H9 (cell line): ENCODE data around the gene SDK1. TPM values are rescaled to one million over a fixed set of nuclear protein-coding genes. Genes with fewer than 3 reads are reported as not detected.

Experiments
- DNase-seq: peaks from one replicate; pipeline ENCODE4 v3.0.0-alpha.2; 2017
- H2AFZ ChIP-seq: one replicate; pipeline ENCODE4 v1.6.1; 2013; ENCODE audit warnings: mild to moderate bottlenecking, low read length, control low read depth, moderate library complexity
- H2AK5ac ChIP-seq: 2 replicates; pipeline ENCODE4 v1.6.1; 2013; ENCODE audit warnings: low read length, control low read depth, mixed read lengths; ENCODE audit not compliant: insufficient read length
- H2BK120ac ChIP-seq: one replicate; pipeline ENCODE4 v1.6.1; 2013; ENCODE audit warnings: low read depth, mild to moderate bottlenecking, low read length, control low read depth, inconsistent platforms; ENCODE audit not compliant: poor library complexity, severe bottlenecking
- H2BK12ac ChIP-seq: 2 replicates; pipeline ENCODE4 v1.6.1; 2013; ENCODE audit warnings: low read length, control low read depth, mixed read lengths, low read depth; ENCODE audit not compliant: insufficient read length
- H2BK15ac ChIP-seq: 2 replicates; pipeline ENCODE4 v1.6.1; 2013; ENCODE audit warnings: low read depth, low read length, control low read depth
- H2BK20ac ChIP-seq: one replicate; pipeline ENCODE4 v1.6.1; 2013; ENCODE audit warnings: low read depth, mild to moderate bottlenecking, low read length, control low read depth, inconsistent platforms; ENCODE audit not compliant: poor library complexity, severe bottlenecking
- H2BK5ac ChIP-seq: 2 replicates; pipeline ENCODE4 v1.6.1; 2013; ENCODE audit warnings: low read length, control low read depth, mixed read lengths; ENCODE audit not compliant: insufficient read length
- H3K14ac ChIP-seq: 2 replicates; pipeline ENCODE4 v1.6.1; 2013; ENCODE audit warnings: low read length, control low read depth; ENCODE audit not compliant: insufficient read depth
- H3K18ac ChIP-seq: 2 replicates; pipeline ENCODE4 v1.6.1; 2013; ENCODE audit warnings: low read depth, mild to moderate bottlenecking, mixed read lengths, low read length, control low read depth; ENCODE audit not compliant: insufficient read length
- H3K23ac ChIP-seq: 2 replicates; pipeline ENCODE4 v1.6.1; 2013; ENCODE audit warnings: low read length, control low read depth, mixed read lengths, low read depth; ENCODE audit not compliant: insufficient read length
- H3K23me2 ChIP-seq: 2 replicates; pipeline ENCODE4 v1.6.1; 2013; ENCODE audit warnings: low read depth, mild to moderate bottlenecking, mixed read lengths, low read length, control low read depth; ENCODE audit not compliant: insufficient read length, poor library complexity, severe bottlenecking
- H3K27ac ChIP-seq: 2 replicates; pipeline ENCODE4 v1.5.1; 2013; ENCODE audit warnings: low read length, control low read depth, mixed read lengths, low read depth; ENCODE audit not compliant: insufficient read length
- H3K27me3 ChIP-seq: 2 replicates; pipeline ENCODE4 v1.6.1; 2013; ENCODE audit warnings: low read length, control low read depth, inconsistent platforms; ENCODE audit not compliant: insufficient read depth
- H3K4ac ChIP-seq: 2 replicates; pipeline ENCODE4 v1.6.1; 2013; ENCODE audit warnings: low read depth, mild to moderate bottlenecking, control low read depth, inconsistent platforms, low read length, moderate library complexity
- H3K4me1 ChIP-seq: 2 replicates; pipeline ENCODE4 v1.6.1; 2013; ENCODE audit warnings: low read length, control low read depth, inconsistent platforms; ENCODE audit not compliant: insufficient read depth
- H3K4me2 ChIP-seq: 2 replicates; pipeline ENCODE4 v1.6.1; 2013; ENCODE audit warnings: low read length, control low read depth, mixed read lengths; ENCODE audit not compliant: insufficient read length, insufficient read depth
- H3K56ac ChIP-seq: 2 replicates; pipeline ENCODE4 v1.6.1; 2013; ENCODE audit warnings: low read depth, mild to moderate bottlenecking, mixed read lengths, low read length, control low read depth; ENCODE audit not compliant: insufficient read length
- H3K79me1 ChIP-seq: 2 replicates; pipeline ENCODE4 v1.6.1; 2013; ENCODE audit warnings: low read depth, mild to moderate bottlenecking, moderate library complexity, low read length, control low read depth, inconsistent platforms; ENCODE audit not compliant: insufficient read depth, poor library complexity, severe bottlenecking
- H3K79me2 ChIP-seq: 2 replicates; pipeline ENCODE4 v1.6.1; 2013; ENCODE audit warnings: low read length, control low read depth, inconsistent platforms; ENCODE audit not compliant: insufficient read depth
- H3K9ac ChIP-seq: 2 replicates; pipeline ENCODE4 v1.6.1; 2013; ENCODE audit warnings: low read length, control low read depth, mixed read lengths; ENCODE audit not compliant: insufficient read length; ENCODE audit errors: extremely low read depth
- H3K9me3 ChIP-seq: one replicate; pipeline ENCODE4 v1.6.1; 2013; ENCODE audit warnings: low read depth, low read length, inconsistent platforms; ENCODE audit not compliant: control insufficient read depth
- H3T11ph ChIP-seq: one replicate; pipeline ENCODE4 v1.6.1; 2013; ENCODE audit warnings: mild to moderate bottlenecking, low read length, control low read depth, inconsistent platforms
- H4K20me1 ChIP-seq: one replicate; pipeline ENCODE4 v1.6.1; 2013; ENCODE audit not compliant: control insufficient read depth, insufficient read length, insufficient read depth
- H4K5ac ChIP-seq: 2 replicates; pipeline ENCODE4 v1.6.1; 2013; ENCODE audit warnings: low read depth, mild to moderate bottlenecking, mixed read lengths, low read length, control low read depth; ENCODE audit not compliant: insufficient read length
- H4K8ac ChIP-seq: replicated peaks from 2 replicates; pipeline ENCODE4 v1.6.1; 2013; ENCODE audit warnings: low read length, control low read depth, mixed read lengths, low read depth; ENCODE audit not compliant: insufficient read length
- H4K91ac ChIP-seq: 2 replicates; pipeline ENCODE4 v1.6.1; 2013; ENCODE audit warnings: low read depth, mild to moderate bottlenecking, moderate library complexity, mixed read lengths, low read length, control low read depth; ENCODE audit not compliant: insufficient read length
- H3K27ac Mint-ChIP-seq, 3 experiments: 2 replicates in 2 of 3; 3 replicates in 1 of 3; pipeline ENCODE4 v1.8.0; 2020 to 2021; ENCODE audit warnings: mixed read lengths in 3 of 3, mild to moderate bottlenecking in 1 of 3, moderate library complexity in 1 of 3
- H3K27me3 Mint-ChIP-seq: 2 replicates; pipeline ENCODE4 v1.8.0; 2021; ENCODE audit warnings: low read depth, mild to moderate bottlenecking, moderate library complexity, mixed read lengths
- H3K36me3 Mint-ChIP-seq, 3 experiments: 2 replicates in 2 of 3; 3 replicates in 1 of 3; pipeline ENCODE4 v1.8.0; 2020 to 2021; ENCODE audit warnings: low read depth in 3 of 3, mixed read lengths in 3 of 3; ENCODE audit not compliant: insufficient read depth in 1 of 3
- H3K4me1 Mint-ChIP-seq, 2 experiments: 2 replicates each; pipeline ENCODE4 v1.8.0; 2020; ENCODE audit warnings: mixed read lengths in 2 of 2
- H3K4me3 Mint-ChIP-seq, 2 experiments: 2 replicates in 1 of 2; 3 replicates in 1 of 2; pipeline ENCODE4 v1.8.0; 2020 to 2021; ENCODE audit warnings: mild to moderate bottlenecking in 2 of 2, mixed read lengths in 2 of 2, moderate library complexity in 1 of 2
- H3K9me3 Mint-ChIP-seq, 2 experiments: 2 replicates in 1 of 2; 3 replicates in 1 of 2; pipeline ENCODE4 v1.8.0; 2020; ENCODE audit warnings: mild to moderate bottlenecking in 2 of 2, mixed read lengths in 2 of 2, moderate library complexity in 1 of 2
- CTCF ChIP-seq: fragments of 200-600 bp; sonication (generic); conservative IDR thresholded peaks from 3 replicates; pipeline ENCODE4 v1.8.0; 2021; ENCODE audit warnings: antibody characterized with exemption, mild to moderate bottlenecking
- WGBS: extraction: QIAGEN DNeasy Blood & Tissue Kit; methylation state at CpG from one replicate; pipeline ENCODE4 v1.1.7; 2013; ENCODE audit warnings: missing lambda C conversion rate, low lambda C conversion rate, mixed read lengths; ENCODE audit not compliant: insufficient read length; ENCODE audit errors: extremely low coverage; 5-methylcytosine and 5-hydroxymethylcytosine counted together
- total RNA-seq: library from RNA; stranded (reverse); gene quantifications from 2 replicates; pipeline ENCODE4 v1.2.1, GENCODE V29; 2021

The SDK1 gene
- total RNA-seq, 1 experiment from 2014 or later = 8.7 TPM

DNA sequence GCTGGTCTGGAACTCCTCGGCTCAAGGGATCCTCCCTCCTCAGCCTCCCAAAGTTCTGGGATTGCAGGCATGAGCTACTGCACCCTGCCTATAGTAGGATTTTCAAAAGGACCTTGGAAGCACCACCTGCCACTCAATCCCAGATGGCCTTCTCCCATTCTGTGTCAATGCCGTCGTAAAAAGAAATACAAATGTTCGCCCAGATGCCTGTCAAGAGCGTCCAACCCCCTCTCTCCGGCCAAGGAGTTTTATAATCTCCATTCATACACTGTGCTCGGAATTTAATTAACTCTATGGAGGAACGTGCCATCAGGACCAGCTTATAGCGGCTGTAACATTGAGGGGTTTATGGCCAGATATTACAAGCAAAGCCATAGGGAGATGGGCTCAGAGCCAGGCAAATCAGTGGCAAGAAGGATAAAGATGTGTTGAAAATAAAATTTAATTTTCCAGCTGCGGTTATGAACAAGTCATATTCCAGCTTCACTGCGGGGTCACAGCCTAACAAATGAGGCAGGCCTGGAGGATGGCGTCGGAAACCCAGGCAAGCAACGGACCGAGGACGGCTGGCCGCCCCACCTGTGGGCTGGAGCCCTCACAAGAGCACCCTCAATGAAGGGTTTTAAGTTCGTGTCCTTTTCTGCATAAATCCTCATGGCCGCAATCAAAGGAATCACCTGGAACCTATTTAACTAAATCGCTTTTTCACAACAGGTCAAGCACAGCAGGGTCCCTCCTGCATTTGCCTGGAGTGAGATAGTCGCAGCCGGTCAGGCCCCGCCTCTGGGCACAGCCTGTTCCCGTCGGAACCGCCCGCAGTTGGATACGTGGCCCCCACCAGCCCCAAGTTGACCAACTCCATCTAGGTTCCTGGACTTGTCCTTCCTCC, 1006.5 kb downstream of the SDK1 start:
- Histone ChIP-seq H3K9me3 (no peaks in the 10 kb centered on the region), H4K8ac (no peak overlapping the region), H3K4ac (no peak overlapping the region), H3K9ac (no peak overlapping the region), H4K91ac (no peak overlapping the region), H3K14ac (no peak overlapping the region), H3K4me1 (no peaks in the 10 kb centered on the region), H3K4me2 (no peak overlapping the region), H2BK20ac (no peak overlapping the region), H2BK12ac (no peak overlapping the region), H3K27ac (no peak overlapping the region), H3K23me2 (no peaks in the 10 kb centered on the region), H3K79me2 (no peaks in the 10 kb centered on the region), H3K18ac (no peak overlapping the region), H2AFZ (no peak overlapping the region), H3K56ac (no peak overlapping the region), H2AK5ac (no peak overlapping the region), H4K20me1 (no peaks in the 10 kb centered on the region), H3T11ph (no peak overlapping the region), H2BK15ac (no peak overlapping the region), H3K23ac (no peak overlapping the region), H2BK5ac (no peak overlapping the region), H3K79me1 (no peaks in the 10 kb centered on the region), H4K5ac (no peak overlapping the region), H3K27me3 (no peaks in the 10 kb centered on the region; the same call in 1 of the 2 replicates), H2BK120ac (no peak overlapping the region)
- H3K4me1 Mint-ChIP-seq = peaks cover 4 to 8% of the 10 kb centered on the region in 2 experiments
- DNase-seq = peak; percentile 42
- peaks cover 2 to 67% of the 10 kb centered on the region in 2 experiments; a peak in 3 of 5 replicates for H3K9me3 Mint-ChIP-seq
- no CpG with 5 or more reads among the region's 28 CpGs for WGBS
- TF ChIP-seq CTCF = no peak
- no peaks in the 10 kb centered on the region; a peak in 2 of 7 replicates for H3K36me3 Mint-ChIP-seq
- peaks cover 70% of the 10 kb centered on the region for H3K27me3 Mint-ChIP-seq
- no peak overlapping the region for H3K27ac Mint-ChIP-seq
- no peak overlapping the region; a peak in 1 of 5 replicates for H3K4me3 Mint-ChIP-seq
